Prostate gland (tissue), 2 donors: Measurements from ENCODE around the gene FAM222A. TPM values are rescaled to one million over a fixed set of nuclear protein-coding genes. Genes with fewer than 3 reads are reported as not detected.

Experiments
- DNase-seq: peaks from one replicate; pipeline ENCODE4 v3.0.0-alpha.2; 2019; ENCODE audit warnings: low spot score
- H3K27ac ChIP-seq, 2 donors: fragments of 200-600 bp; sonication (generic); 2 replicates each; pipeline ENCODE4 v1.5.1; 2017 to 2019
- H3K27me3 ChIP-seq: fragments of 200-600 bp; sonication (generic); replicated peaks from 2 replicates; pipeline ENCODE4 v1.5.1; 2019; ENCODE audit not compliant: insufficient read depth
- H3K36me3 ChIP-seq, 2 donors: fragments of 200-600 bp; sonication (generic); 1 replicate in 1 of 2; 2 replicates in 1 of 2; pipeline versions ENCODE4 v1.5.1 to v1.8.1; 2017 to 2019
- H3K4me1 ChIP-seq: fragments of 200-600 bp; sonication (generic); replicated peaks from 2 replicates; pipeline ENCODE4 v1.5.1; 2019
- H3K4me3 ChIP-seq, 2 donors: fragments of 200-600 bp; sonication (generic); 2 replicates each; pipeline ENCODE4 v1.5.1; 2017 to 2019
- H3K9me3 ChIP-seq: fragments of 200-600 bp; sonication (generic); 2 replicates; pipeline ENCODE4 v1.5.1; 2017
- POLR2A ChIP-seq: fragments of 450-650 bp; IDR thresholded peaks from one replicate; pipeline ENCODE4 v1.6.1; 2016; ENCODE audit warnings: antibody characterized with exemption, mild to moderate bottlenecking
- POLR2AphosphoS5 ChIP-seq: sonication (generic); formaldehyde crosslinking; IDR thresholded peaks from one replicate; pipeline ENCODE4 v1.6.1; 2017; ENCODE audit warnings: antibody characterized with exemption
- WGBS: methylation state at CpG from one replicate; pipeline ENCODE4 v1.1.5; 2018; 5-methylcytosine and 5-hydroxymethylcytosine counted together
- intact Hi-C: fragments of 100-400 bp; cut with DNase I; formaldehyde crosslinking; loops from one replicate; pipeline ENCODE4 v1.14.2; 2022
- total RNA-seq, 2 donors: library from RNA; depleted of rRNA; stranded (reverse); fragments of >200 nt; gene quantifications; one replicate each; pipeline ENCODE4 v1.1.0, GENCODE V29; 2016
- TF ChIP-seq, protein P1 (sequence below), 4 experiments: fragments of 200-600 bp in 2 of 4; fragments of 450-650 bp in 2 of 4; sonication (generic) in 2 of 4; IDR thresholded peaks; 1 replicate in 3 of 4; 2 replicates in 1 of 4; pipeline ENCODE4 v1.5.1; 2016 to 2019; ENCODE audit warnings: antibody characterized with exemption in 4 of 4, mild to moderate bottlenecking in 2 of 4, moderate library complexity in 2 of 4

The FAM222A gene
- total RNA-seq, 2 donors from 2014 or later, result 2.0 to 52.3 TPM

DNA sequence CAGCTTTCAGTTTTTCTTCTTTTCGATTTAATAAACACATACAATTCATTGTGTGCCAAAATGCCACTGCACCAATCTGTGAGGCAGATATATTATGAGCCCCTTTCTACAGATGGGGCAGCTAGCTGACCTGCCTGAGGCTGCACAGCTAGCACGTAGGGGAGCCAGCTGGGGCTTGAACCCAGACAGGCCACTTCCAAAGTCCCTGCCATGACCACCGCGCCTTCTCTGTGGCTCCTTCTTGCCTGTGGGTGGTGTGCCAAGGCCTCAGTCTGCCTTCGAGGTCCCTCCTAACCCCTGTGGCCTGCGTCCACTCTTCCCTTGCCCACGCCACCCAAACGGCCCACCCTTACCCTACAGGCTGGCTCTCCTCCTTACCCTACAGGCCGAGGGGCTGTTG, 16.2 kb downstream of the FAM222A start:
- Histone ChIP-seq H3K27ac (no peak overlapping the region), H3K27me3 (no peaks in the 10 kb centered on the region), H3K36me3 (no peaks in the 10 kb centered on the region), H3K9me3 (no peaks in the 10 kb centered on the region), H3K4me1 (no peaks in the 10 kb centered on the region), H3K4me3 (no peak overlapping the region)
- intact Hi-C loops, result no loop called here
- TF ChIP-seq POLR2A (no peak), POLR2AphosphoS5 (no peak)
- TF ChIP-seq, protein P1, sequence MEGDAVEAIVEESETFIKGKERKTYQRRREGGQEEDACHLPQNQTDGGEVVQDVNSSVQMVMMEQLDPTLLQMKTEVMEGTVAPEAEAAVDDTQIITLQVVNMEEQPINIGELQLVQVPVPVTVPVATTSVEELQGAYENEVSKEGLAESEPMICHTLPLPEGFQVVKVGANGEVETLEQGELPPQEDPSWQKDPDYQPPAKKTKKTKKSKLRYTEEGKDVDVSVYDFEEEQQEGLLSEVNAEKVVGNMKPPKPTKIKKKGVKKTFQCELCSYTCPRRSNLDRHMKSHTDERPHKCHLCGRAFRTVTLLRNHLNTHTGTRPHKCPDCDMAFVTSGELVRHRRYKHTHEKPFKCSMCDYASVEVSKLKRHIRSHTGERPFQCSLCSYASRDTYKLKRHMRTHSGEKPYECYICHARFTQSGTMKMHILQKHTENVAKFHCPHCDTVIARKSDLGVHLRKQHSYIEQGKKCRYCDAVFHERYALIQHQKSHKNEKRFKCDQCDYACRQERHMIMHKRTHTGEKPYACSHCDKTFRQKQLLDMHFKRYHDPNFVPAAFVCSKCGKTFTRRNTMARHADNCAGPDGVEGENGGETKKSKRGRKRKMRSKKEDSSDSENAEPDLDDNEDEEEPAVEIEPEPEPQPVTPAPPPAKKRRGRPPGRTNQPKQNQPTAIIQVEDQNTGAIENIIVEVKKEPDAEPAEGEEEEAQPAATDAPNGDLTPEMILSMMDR (IDR thresholded peaks at IDR 0.05), result no peak
- DNase-seq, result no peak
- 60% methylated on average over 9 of the region's 9 CpGs for WGBS

DNA sequence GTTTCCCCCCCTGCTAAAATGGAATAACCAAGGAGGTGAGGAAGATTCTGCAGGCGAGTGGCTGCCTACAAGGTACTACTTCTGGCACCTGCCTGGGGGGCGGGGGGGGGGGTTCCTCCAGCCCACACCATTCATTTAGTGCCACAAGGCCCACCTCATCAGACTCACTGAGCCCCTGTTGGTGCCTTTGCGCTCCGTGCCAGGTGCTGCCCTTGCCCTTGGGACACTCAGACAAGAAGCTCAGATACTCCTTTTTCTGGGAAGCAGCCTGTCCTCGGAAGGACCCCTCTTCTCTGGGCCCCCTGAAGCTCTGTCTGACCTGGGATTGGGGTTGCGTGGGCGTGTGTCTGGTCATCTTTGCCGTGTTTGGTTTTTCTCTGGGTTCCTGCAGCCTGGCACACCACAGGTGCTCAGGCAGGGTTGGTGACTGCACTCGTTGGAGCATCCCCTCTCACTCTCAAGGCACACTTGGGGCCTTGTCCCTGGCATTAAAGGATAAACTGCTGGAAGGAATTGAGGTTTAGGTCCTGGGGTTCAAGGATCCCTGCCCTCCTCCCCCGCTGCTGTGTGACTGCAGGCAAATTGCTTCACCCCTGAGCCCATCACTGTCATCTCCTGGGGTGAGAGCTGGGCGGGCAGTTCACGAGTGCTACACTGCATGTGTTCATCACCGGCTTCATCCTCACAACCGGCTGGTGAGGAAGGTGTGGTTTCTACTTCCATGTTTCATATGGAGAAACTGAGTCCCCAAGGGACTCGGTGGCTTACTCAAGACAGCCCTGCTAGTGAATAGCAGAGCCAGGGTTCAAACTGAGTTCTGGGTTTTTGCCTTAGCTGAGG, 16.9 kb downstream of the FAM222A start:
- DNase-seq, result no peak
- Histone ChIP-seq H3K4me3 (no peak overlapping the region), H3K36me3 (no peaks in the 10 kb centered on the region), H3K9me3 (no peaks in the 10 kb centered on the region), H3K27me3 (no peaks in the 10 kb centered on the region), H3K4me1 (no peaks in the 10 kb centered on the region), H3K27ac (no peak overlapping the region)
- TF ChIP-seq, protein P1 (IDR thresholded peaks at IDR 0.05), result no peak
- TF ChIP-seq POLR2AphosphoS5 (no peak), POLR2A (no peak)
- WGBS, result 87% methylated on average over 15 of the region's 15 CpGs
- intact Hi-C loops, result no loop called here

DNA sequence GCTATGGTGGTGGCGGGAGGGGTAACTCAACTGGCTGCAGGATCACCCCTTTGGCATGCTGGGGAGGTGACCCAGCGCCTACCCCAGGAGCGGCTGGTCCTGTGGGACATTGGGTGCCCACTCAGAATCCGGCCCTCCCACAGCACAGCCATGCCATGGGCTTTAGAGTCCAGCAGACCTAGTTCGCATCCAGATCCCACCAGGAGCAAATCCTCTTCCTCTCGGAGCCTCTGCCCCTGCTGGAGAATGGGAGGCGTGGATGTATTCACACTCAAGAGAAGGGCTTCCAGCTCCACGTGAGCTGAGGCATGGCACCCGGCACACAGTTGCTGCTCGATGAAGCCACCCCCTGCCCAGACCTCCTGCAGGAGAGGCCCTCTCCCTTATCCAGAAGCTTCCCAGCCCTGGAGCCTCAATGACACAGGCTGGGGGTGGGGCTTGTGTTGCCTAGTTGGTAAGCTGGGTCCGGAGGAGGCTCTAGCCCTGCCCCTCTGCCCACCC, 17.7 kb downstream of the FAM222A start:
- WGBS, result 90% methylated on average over 11 of the region's 11 CpGs
- H3K4me1 ChIP-seq, result no peaks in the 10 kb centered on the region
- intact Hi-C loops, result no loop called here
- H3K36me3 ChIP-seq, result no peaks in the 10 kb centered on the region
- no peaks in the 10 kb centered on the region for H3K27me3 ChIP-seq
- no peak for TF ChIP-seq POLR2AphosphoS5
- TF ChIP-seq POLR2A, result no peak
- no peaks in the 10 kb centered on the region for H3K9me3 ChIP-seq
- no peak overlapping the region for H3K4me3 ChIP-seq
- no peak for DNase-seq
- no peak overlapping the region for H3K27ac ChIP-seq

DNA sequence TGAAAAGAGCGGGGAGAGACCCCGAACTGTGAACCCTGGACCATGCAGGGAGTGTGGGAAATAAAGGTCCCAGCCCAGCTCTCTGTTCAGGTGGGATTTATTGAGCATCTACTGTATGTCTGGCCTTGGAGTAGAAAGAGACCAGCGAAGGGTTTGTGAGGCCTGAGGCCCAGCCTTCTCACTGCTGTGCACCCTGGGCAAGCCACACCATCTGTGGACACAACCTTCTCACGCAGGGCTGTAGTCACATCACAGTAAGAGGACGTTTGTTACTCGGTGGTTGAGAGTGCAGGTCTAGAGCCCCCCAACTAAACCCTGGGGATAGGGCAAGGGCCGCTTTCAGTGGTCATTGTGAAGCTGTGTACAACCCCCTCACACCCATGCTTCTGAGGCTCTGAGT, 18.2 kb downstream of the FAM222A start:
- Histone ChIP-seq H3K36me3 (no peaks in the 10 kb centered on the region), H3K9me3 (no peaks in the 10 kb centered on the region), H3K4me3 (no peak overlapping the region), H3K27ac (no peak overlapping the region), H3K4me1 (no peaks in the 10 kb centered on the region), H3K27me3 (no peaks in the 10 kb centered on the region)
- no peak for DNase-seq
- intact Hi-C loops, result no loop called here
- WGBS, result 90% methylated on average over 7 of the region's 7 CpGs
- TF ChIP-seq POLR2AphosphoS5 (no peak), POLR2A (no peak)
- TF ChIP-seq, protein P1 (IDR thresholded peaks at IDR 0.05), result no peak

DNA sequence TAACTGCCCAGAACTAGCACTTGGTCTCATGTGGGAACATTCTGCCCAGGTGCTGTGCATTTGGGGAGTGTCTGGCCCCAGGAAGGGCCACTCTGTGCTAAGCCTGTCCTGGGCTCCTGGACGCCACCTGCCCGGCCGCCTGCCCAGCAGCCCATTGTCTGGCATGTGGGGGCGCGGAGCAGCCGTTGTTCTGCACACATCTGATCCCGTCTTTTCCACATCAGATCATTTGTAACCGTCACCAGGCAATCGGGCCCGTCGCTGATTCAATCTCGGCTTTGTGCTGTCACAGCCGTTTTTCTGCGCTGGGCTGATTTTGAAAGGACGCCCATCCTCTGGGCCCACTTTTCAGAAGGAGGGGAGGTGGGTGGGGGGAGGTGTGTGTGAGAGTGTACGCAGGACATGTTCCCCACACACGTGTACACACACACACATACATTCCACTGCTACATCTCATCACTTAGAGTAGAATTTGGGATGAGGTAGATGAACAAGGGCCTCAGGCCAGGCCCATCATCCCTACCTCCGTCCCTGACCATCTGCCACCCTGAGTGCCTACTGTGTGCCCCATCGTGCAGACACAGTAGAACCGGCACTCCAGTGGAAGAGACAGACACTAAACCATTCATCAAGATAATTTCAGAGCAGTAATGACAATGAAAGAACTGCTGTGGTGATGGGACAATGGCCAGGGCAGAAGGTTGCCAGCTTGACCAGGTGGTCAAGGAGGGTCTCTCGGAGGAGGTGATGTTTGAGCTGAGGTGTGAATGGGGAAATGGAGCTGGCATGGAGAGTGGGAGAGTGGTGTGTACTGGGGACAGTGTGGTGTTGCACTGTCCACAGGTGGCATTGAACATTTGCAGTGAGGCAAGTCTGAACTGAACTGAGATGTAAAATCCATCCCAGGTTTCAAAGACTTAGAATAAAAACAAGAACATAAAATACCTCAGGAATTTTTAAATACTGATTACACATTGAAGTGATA, 19.0 kb downstream of the FAM222A start:
- Histone ChIP-seq H3K36me3 (no peaks in the 10 kb centered on the region), H3K27ac (no peak overlapping the region), H3K27me3 (no peaks in the 10 kb centered on the region), H3K9me3 (no peaks in the 10 kb centered on the region), H3K4me1 (no peaks in the 10 kb centered on the region), H3K4me3 (no peak overlapping the region)
- DNase-seq, result no peak
- TF ChIP-seq POLR2A (no peak), POLR2AphosphoS5 (no peak)
- TF ChIP-seq, protein P1 (IDR thresholded peaks at IDR 0.05), result no peak
- intact Hi-C loops, result no loop called here
- 75% methylated on average over 21 of the region's 21 CpGs for WGBS
